Measurements from ENCODE around the gene ZCCHC17.
"Not testable (repeated sequence)": the region's sequence is repeated elsewhere in the genome, so short reads cannot be mapped to it uniquely, and the experiment has no call there.

ZCCHC17 gene

GRCh38 chr1:31296486-31297276, at the start of gene ZCCHC17, which contains the start of gene SNRNP40:
ZCCHC17 (plus strand) TSS chr1:31297032; CDS start chr1:31310099, 13,067 bp downstream.
SNRNP40 (minus strand) TSS chr1:31296788; CDS start chr1:31296751, 37 bp downstream.
- DNase-seq: peak; percentile 98

GRCh38 chr1:31248276-31248675, 48.6 kb upstream of the ZCCHC17 start:
- no peak for DNase-seq

- no peak for DNase-seq
These were observed 47.0 kb upstream of the ZCCHC17 start for GRCh38 chr1:31249854-31250253.

GRCh38 chr1:31257213-31257612, 39.6 kb upstream of the ZCCHC17 start:
- no peak for DNase-seq

GRCh38 chr1:31258581-31258980, 38.3 kb upstream of the ZCCHC17 start:
- no peak for DNase-seq

GRCh38 chr1:31259746-31260145, 37.1 kb upstream of the ZCCHC17 start:
- no peak for DNase-seq

- no peak for DNase-seq
These were observed 34.9 kb upstream of the ZCCHC17 start for GRCh38 chr1:31261916-31262315.

GRCh38 chr1:31262393-31262792, 34.4 kb upstream of the ZCCHC17 start:
- DNase-seq: not testable (repeated sequence)

GRCh38 chr1:31263408-31263807, 33.4 kb upstream of the ZCCHC17 start:
- DNase-seq: no peak

- no peak for DNase-seq
These were observed 31.9 kb upstream of the ZCCHC17 start for GRCh38 chr1:31264790-31265386.

GRCh38 chr1:31266547-31266946, 30.3 kb upstream of the ZCCHC17 start:
- DNase-seq: no peak

GRCh38 chr1:31272369-31272768, 24.5 kb upstream of the ZCCHC17 start:
- no peak for DNase-seq

GRCh38 chr1:31273619-31274018, 23.2 kb upstream of the ZCCHC17 start:
- DNase-seq: no peak

GRCh38 chr1:31282426-31282825, 14.4 kb upstream of the ZCCHC17 start:
- not testable (repeated sequence) for DNase-seq

GRCh38 chr1:31287791-31288190, 9.0 kb upstream of the ZCCHC17 start:
- DNase-seq: not testable (repeated sequence)

GRCh38 chr1:31289021-31289420, 7.8 kb upstream of the ZCCHC17 start:
- no peak for DNase-seq

GRCh38 chr1:31295874-31296485, 852 bp upstream of the ZCCHC17 start:
- DNase-seq: no peak

- DNase-seq: no peak
These were observed 730 bp downstream of the ZCCHC17 start for GRCh38 chr1:31297277-31298247.

- DNase-seq: no peak
These were observed 2.5 kb downstream of the ZCCHC17 start for GRCh38 chr1:31299365-31299764.

- no peak for DNase-seq
These were observed 3.4 kb downstream of the ZCCHC17 start for GRCh38 chr1:31300193-31300592.

GRCh38 chr1:31302709-31303441, 6.0 kb downstream of the ZCCHC17 start:
- no peak for DNase-seq

GRCh38 chr1:31306278-31306677, 9.4 kb downstream of the ZCCHC17 start:
- DNase-seq: no peak

Data from femur (tissue), 1 donor.